SK-N-SH (cell line): ENCODE results near the gene MYO18B.

Experiments
- TAF1 ChIP-seq: IDR thresholded peaks from 2 replicates; pipeline ENCODE4 v1.6.1; 2012; ENCODE audit warnings: low read depth, mild to moderate bottlenecking, low read length, moderate library complexity, borderline replicate concordance
- YY1 ChIP-seq: IDR thresholded peaks from 2 replicates; pipeline ENCODE4 v1.4.0; 2012; ENCODE audit warnings: low read depth, mild to moderate bottlenecking

DNA sequence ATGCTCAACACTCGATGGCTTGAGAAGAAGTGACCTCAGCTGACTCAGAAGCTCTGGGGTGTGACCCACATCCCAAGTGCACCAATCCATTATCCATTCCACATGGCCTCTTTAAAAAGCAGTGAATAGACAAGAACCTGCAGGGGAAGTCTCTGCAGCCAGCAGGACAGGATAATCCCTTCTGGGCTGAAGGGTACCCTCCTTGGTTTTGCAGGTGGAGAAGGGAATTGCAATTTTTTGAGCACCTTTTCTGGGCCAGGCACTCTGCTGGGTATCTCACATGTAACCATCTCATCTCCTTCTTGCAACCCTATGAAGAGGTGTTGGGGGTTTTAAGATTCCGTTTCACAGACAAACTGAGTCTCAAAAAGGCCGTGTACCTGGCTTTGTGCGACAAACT is 76.6 kb downstream of the MYO18B start:
- no peak for TF ChIP-seq YY1
- TF ChIP-seq TAF1: no peak
